ENCODE results near the gene NAV2.

GRCh38 chr11:19743622-19744021, 31.0 kb downstream of the NAV2 start:
- TF ChIP-seq CTCF (conservative IDR thresholded peaks at IDR 0.05 in 1 of 2, IDR thresholded peaks at IDR 0.05 in 1 of 2; ENCODE audit: extremely low read depth in 1 of 2, insufficient read depth in 1 of 2, low read depth in 1 of 2, low read length in 2 of 2) (no peak), EZH2 (IDR thresholded peaks at IDR 0.05; ENCODE audit: borderline replicate concordance, low read length) (no peak)
